Activated CD8-positive, alpha-beta T cell treated with anti-CD3 and anti-CD28 coated beads, Interleukin-2, amount 10 ng/mL, durations not matched to agents 7 days and 5 days (primary cell): Measurements from ENCODE around the gene RTL5. TPM values are rescaled to one million over a fixed set of nuclear protein-coding genes. Genes with fewer than 3 reads are reported as not detected.

ENCODE experiments used
- ATAC-seq: fragments of 150-1000 bp; cut with Tn5 transposase; one replicate; pipeline ENCODE4 v1.10.0; 2021; ENCODE audit warnings: moderate library complexity
- CTCF ChIA-PET: fragments of 350-600 bp; sonication (Branson Sonifier 250); formaldehyde crosslinking; loops from one replicate; lab custom pipeline; 2021; ENCODE audit warnings: antibody characterized with exemption; lab: Charles Lee
- POLR2A ChIA-PET: fragments of 350-600 bp; sonication (Branson Sonifier 250); formaldehyde crosslinking; loops from one replicate; lab custom pipeline; 2021; ENCODE audit warnings: antibody characterized with exemption; lab: Charles Lee
- DNase-seq: peaks from one replicate; pipeline ENCODE4 v3.0.0-alpha.2; 2020
- H3K27ac Mint-ChIP-seq: one replicate; pipeline ENCODE4 v1.8.0; 2021; ENCODE audit warnings: mild to moderate bottlenecking, mixed read lengths
- H3K27me3 Mint-ChIP-seq: one replicate; pipeline ENCODE4 v1.8.0; 2021; ENCODE audit warnings: low read depth, mixed read lengths
- H3K36me3 Mint-ChIP-seq: one replicate; pipeline ENCODE4 v1.8.0; 2021; ENCODE audit warnings: low read depth, mixed read lengths
- H3K4me1 Mint-ChIP-seq: one replicate; pipeline ENCODE4 v1.8.0; 2021; ENCODE audit warnings: low read depth, mixed read lengths
- H3K4me3 Mint-ChIP-seq: one replicate; pipeline ENCODE4 v1.8.0; 2021; ENCODE audit warnings: mild to moderate bottlenecking, mixed read lengths
- H3K9me3 Mint-ChIP-seq: one replicate; pipeline ENCODE4 v1.8.0; 2022; ENCODE audit warnings: mixed read lengths; ENCODE audit not compliant: insufficient read depth
- total RNA-seq, 2 experiments: library from RNA; stranded (reverse); gene quantifications; one replicate each; pipeline ENCODE4 v1.2.3, GENCODE V29; 2021

The RTL5 gene
- total RNA-seq, 2 experiments from 2014 or later, result 0.05 to 0.08 TPM

- Mint-ChIP-seq H3K27me3 (peaks cover 50% of the 10 kb centered on the region), H3K4me1 (peaks cover 17% of the 10 kb centered on the region), H3K27ac (no peak overlapping the region), H3K9me3 (no peaks in the 10 kb centered on the region), H3K36me3 (no peaks in the 10 kb centered on the region), H3K4me3 (no peak overlapping the region)
- DNase-seq (no peak), ATAC-seq (no peak)
- CTCF ChIA-PET, result interaction anchor here (9.4 kb wide), 1 partner anchor 108 kb away, joined by 118 read pairs; no protein-coding TSS in a partner anchor
- POLR2A ChIA-PET, result no interaction called here
These were observed 2.8 kb downstream of the RTL5 start for GRCh38 chrX:72128881-72129280.

GRCh38 chrX:72128183-72128834 is 3.4 kb downstream of the RTL5 start:
- no peak for DNase-seq
- Mint-ChIP-seq H3K4me1 (peaks cover 20% of the 10 kb centered on the region), H3K36me3 (no peaks in the 10 kb centered on the region), H3K4me3 (no peak overlapping the region), H3K27me3 (peaks cover 48% of the 10 kb centered on the region), H3K27ac (no peak overlapping the region), H3K9me3 (no peaks in the 10 kb centered on the region)
- ChIA-PET CTCF (interaction anchor here (1.0 to 9.4 kb wide), 4 partner anchors 99 to 130 kb away, joined by 3 to 118 read pairs (median 11); no protein-coding TSS in a partner anchor), POLR2A (no interaction called here)
- no peak for ATAC-seq

- H3K4me3 Mint-ChIP-seq, result no peak overlapping the region
- H3K27me3 Mint-ChIP-seq, result peaks cover 43% of the 10 kb centered on the region
- ChIA-PET CTCF (interaction anchor here (0.7 to 9.4 kb wide), 11 partner anchors 19 to 129 kb away, joined by 3 to 118 read pairs (median 3); no protein-coding TSS in a partner anchor), POLR2A (no interaction called here)
- no peaks in the 10 kb centered on the region for H3K36me3 Mint-ChIP-seq
- no peak for ATAC-seq
- H3K4me1 Mint-ChIP-seq, result peaks cover 27% of the 10 kb centered on the region
- no peak overlapping the region for H3K27ac Mint-ChIP-seq
- DNase-seq, result no peak
- H3K9me3 Mint-ChIP-seq, result no peaks in the 10 kb centered on the region
These were observed 4.4 kb downstream of the RTL5 start for GRCh38 chrX:72127332-72127731.

GRCh38 chrX:72126539-72127140 is 5.1 kb downstream of the RTL5 start:
- H3K9me3 Mint-ChIP-seq, result no peaks in the 10 kb centered on the region
- ChIA-PET POLR2A (no interaction called here), CTCF (interaction anchor here (0.6 to 9.4 kb wide), 15 partner anchors 17 to 267 kb away, joined by 3 to 118 read pairs (median 3); no protein-coding TSS in a partner anchor)
- DNase-seq (peak; percentile 85), ATAC-seq (peak; percentile 86)
- H3K27me3 Mint-ChIP-seq, result peaks cover 40% of the 10 kb centered on the region
- no peak overlapping the region for H3K4me3 Mint-ChIP-seq
- H3K36me3 Mint-ChIP-seq, result no peaks in the 10 kb centered on the region
- peaks cover 32% of the 10 kb centered on the region for H3K4me1 Mint-ChIP-seq
- no peak overlapping the region for H3K27ac Mint-ChIP-seq

GRCh38 chrX:72126048-72126415 is 5.7 kb downstream of the RTL5 start:
- no peak overlapping the region for H3K27ac Mint-ChIP-seq
- ChIA-PET CTCF (interaction anchor here (1.0 to 9.4 kb wide), 9 partner anchors 19 to 266 kb away, joined by 3 to 118 read pairs (median 4); no protein-coding TSS in a partner anchor), POLR2A (no interaction called here)
- H3K27me3 Mint-ChIP-seq, result peaks cover 40% of the 10 kb centered on the region
- H3K4me1 Mint-ChIP-seq, result peaks cover 37% of the 10 kb centered on the region
- H3K4me3 Mint-ChIP-seq, result no peak overlapping the region
- H3K36me3 Mint-ChIP-seq, result no peaks in the 10 kb centered on the region
- no peaks in the 10 kb centered on the region for H3K9me3 Mint-ChIP-seq
- DNase-seq (no peak), ATAC-seq (no peak)

GRCh38 chrX:72125331-72126047 is 6.2 kb downstream of the RTL5 start:
- no peaks in the 10 kb centered on the region for H3K9me3 Mint-ChIP-seq
- DNase-seq, result no peak
- peaks cover 42% of the 10 kb centered on the region for H3K4me1 Mint-ChIP-seq
- no peak overlapping the region for H3K4me3 Mint-ChIP-seq
- H3K27me3 Mint-ChIP-seq, result peaks cover 35% of the 10 kb centered on the region
- ChIA-PET CTCF (interaction anchor here (1.0 to 9.4 kb wide), 9 partner anchors 20 to 266 kb away, joined by 3 to 118 read pairs (median 4); no protein-coding TSS in a partner anchor), POLR2A (no interaction called here)
- no peaks in the 10 kb centered on the region for H3K36me3 Mint-ChIP-seq
- no peak overlapping the region for H3K27ac Mint-ChIP-seq
- no peak for ATAC-seq

GRCh38 chrX:72124540-72125201 is 7.0 kb downstream of the RTL5 start:
- Mint-ChIP-seq H3K4me3 (no peak overlapping the region), H3K4me1 (peaks cover 43% of the 10 kb centered on the region)
- POLR2A ChIA-PET, result no interaction called here

GRCh38 chrX:72123471-72124185 is 8.1 kb downstream of the RTL5 start:
- Mint-ChIP-seq H3K36me3 (no peaks in the 10 kb centered on the region), H3K4me3 (no peak overlapping the region), H3K27me3 (peaks cover 27% of the 10 kb centered on the region), H3K4me1 (peaks cover 43% of the 10 kb centered on the region), H3K9me3 (no peaks in the 10 kb centered on the region), H3K27ac (no peak overlapping the region)
- DNase-seq, result no peak
- ATAC-seq, result no peak
- ChIA-PET CTCF (interaction anchor here (2.0 to 9.4 kb wide), 2 partner anchors 102 to 103 kb away, joined by 5 to 118 read pairs; no protein-coding TSS in a partner anchor), POLR2A (no interaction called here)

More at GRCh38 chrX:72124540-72125201, 7.0 kb downstream of the RTL5 start:
- Mint-ChIP-seq H3K27me3 (peaks cover 35% of the 10 kb centered on the region), H3K36me3 (no peaks in the 10 kb centered on the region), H3K9me3 (no peaks in the 10 kb centered on the region), H3K27ac (no peak overlapping the region)
- no peak for DNase-seq
- ATAC-seq, result no peak
- CTCF ChIA-PET, result interaction anchor here (1.1 to 9.4 kb wide), 3 partner anchors 19 to 104 kb away, joined by 3 to 118 read pairs (median 3); no protein-coding TSS in a partner anchor

GRCh38 chrX:72122621-72123337 is 8.9 kb downstream of the RTL5 start:
- Mint-ChIP-seq H3K9me3 (no peaks in the 10 kb centered on the region), H3K4me3 (no peak overlapping the region), H3K27me3 (peaks cover 26% of the 10 kb centered on the region), H3K36me3 (no peaks in the 10 kb centered on the region), H3K27ac (no peak overlapping the region), H3K4me1 (peaks cover 43% of the 10 kb centered on the region)
- ChIA-PET CTCF (interaction anchor here (2.0 kb wide), 1 partner anchor 101 kb away, joined by 5 read pairs; no protein-coding TSS in a partner anchor), POLR2A (no interaction called here)
- ATAC-seq, result no peak
- no peak for DNase-seq

- peak overlapping the region; percentile 46 for H3K27ac Mint-ChIP-seq
- ChIA-PET CTCF (interaction anchor here (1.6 to 2.0 kb wide), 2 partner anchors 100 to 102 kb away, joined by 4 to 5 read pairs; no protein-coding TSS in a partner anchor), POLR2A (interaction anchor here (1.0 kb wide), 1 partner anchor 20 kb away, joined by 3 read pairs; no protein-coding TSS in a partner anchor)
- no peak overlapping the region for H3K4me3 Mint-ChIP-seq
- ATAC-seq (peak; percentile 78), DNase-seq (peak; percentile 41)
- H3K36me3 Mint-ChIP-seq, result no peaks in the 10 kb centered on the region
- peaks cover 31% of the 10 kb centered on the region for H3K27me3 Mint-ChIP-seq
- H3K9me3 Mint-ChIP-seq, result no peaks in the 10 kb centered on the region
- peaks cover 37% of the 10 kb centered on the region for H3K4me1 Mint-ChIP-seq
These were observed 10.3 kb downstream of the RTL5 start for GRCh38 chrX:72121383-72121782.
